GM21447 (cell line): ENCODE data around the gene MAPK11.

ENCODE experiments used
- ATAC-seq: cut with Tn5 transposase; IDR thresholded peaks from one replicate; pipeline ENCODE4 v1.9.1; 2021; ENCODE audit not compliant: unreplicated experiment

MAPK11 gene

GRCh38 chr22:50226063-50226874 lies 43.9 kb downstream of the MAPK11 start:
- no peak for ATAC-seq

GRCh38 chr22:50225200-50225969 lies 44.8 kb downstream of the MAPK11 start:
- no peak for ATAC-seq

GRCh38 chr22:50224071-50224470 lies 46.1 kb downstream of the MAPK11 start:
- ATAC-seq, result no peak

GRCh38 chr22:50222508-50222907 lies 47.7 kb downstream of the MAPK11 start:
- no peak for ATAC-seq

DNA sequence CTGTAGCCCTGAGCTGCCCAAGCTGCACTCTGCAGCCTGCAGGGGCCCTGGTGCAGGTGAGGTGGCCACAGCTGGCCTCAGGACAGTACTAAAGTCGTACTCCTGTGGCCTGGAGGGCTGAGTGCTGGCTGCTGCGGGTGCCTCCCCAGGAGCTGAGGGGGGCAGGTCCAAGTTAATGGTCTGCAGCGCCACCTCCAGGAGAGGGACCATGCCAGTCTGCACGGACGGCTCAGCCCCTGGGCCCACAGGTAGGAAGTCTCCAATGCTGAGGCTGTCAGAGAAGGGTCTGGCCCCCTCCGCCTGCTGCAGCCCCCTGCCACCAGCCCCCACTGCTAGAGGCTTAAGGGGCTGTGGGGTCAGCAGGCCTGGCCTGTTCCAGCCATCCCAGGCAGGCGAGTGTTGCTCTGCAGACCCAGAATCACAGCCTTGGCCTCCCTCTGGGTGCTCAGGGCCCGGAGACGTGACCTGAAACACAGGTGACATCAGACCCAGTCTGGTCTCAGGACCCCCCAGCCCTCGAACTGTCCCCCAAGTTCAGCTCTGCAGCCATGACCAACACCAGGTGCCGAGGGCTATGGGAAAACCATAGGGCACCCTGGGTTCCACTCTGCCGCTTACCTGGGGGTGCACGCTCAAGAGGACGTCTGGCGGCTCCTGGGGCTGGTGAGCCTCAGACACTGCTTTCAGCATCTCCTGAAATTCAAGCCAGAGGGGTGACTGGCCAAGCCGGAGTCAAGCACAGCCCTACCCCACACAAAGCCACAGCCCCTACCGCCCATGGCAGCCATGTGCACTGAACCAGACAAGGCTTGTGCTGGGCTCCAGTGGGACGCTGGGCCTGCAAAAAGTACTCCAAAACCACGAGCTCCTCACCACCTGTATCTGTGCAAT lies 48.5 kb downstream of the MAPK11 start:
- ATAC-seq, result no peak

DNA sequence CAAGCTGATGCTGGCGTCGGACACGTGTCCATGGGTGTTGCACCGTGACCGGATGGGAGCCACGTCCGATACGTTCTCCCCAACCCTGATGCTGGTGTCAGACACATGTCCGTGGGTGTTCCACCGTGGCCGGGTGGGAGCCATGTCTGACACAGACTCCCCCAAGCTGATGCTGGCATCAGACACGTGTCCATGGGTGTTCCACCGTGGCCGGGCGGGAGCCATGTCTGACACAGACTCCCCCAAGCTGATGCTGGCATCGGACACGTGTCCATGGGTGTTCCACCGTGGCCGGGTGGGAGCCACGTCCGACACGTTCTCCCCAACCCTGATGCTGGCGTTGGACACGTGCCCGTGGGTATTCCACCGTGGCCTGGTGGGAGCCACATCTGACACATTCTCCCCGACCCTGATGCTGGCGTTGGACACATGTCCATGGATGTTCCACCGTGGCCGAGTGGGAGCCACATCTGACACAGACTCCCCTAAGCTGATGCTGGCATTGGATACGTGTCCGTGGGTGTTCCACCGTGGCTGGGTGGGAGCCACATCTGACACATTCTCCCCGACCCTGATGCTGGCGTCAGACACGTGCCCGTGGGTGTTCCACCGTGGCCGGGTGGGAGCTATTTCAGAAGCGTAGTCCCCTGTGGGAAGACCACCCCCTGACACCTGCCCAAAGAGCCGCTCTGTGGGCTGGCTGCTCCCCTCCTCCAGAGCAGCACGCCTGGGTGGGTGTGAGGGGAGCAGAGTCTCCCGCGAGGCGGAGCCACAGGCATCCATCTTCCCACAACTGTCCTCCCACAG lies 49.4 kb downstream of the MAPK11 start:
- no peak for ATAC-seq

DNA sequence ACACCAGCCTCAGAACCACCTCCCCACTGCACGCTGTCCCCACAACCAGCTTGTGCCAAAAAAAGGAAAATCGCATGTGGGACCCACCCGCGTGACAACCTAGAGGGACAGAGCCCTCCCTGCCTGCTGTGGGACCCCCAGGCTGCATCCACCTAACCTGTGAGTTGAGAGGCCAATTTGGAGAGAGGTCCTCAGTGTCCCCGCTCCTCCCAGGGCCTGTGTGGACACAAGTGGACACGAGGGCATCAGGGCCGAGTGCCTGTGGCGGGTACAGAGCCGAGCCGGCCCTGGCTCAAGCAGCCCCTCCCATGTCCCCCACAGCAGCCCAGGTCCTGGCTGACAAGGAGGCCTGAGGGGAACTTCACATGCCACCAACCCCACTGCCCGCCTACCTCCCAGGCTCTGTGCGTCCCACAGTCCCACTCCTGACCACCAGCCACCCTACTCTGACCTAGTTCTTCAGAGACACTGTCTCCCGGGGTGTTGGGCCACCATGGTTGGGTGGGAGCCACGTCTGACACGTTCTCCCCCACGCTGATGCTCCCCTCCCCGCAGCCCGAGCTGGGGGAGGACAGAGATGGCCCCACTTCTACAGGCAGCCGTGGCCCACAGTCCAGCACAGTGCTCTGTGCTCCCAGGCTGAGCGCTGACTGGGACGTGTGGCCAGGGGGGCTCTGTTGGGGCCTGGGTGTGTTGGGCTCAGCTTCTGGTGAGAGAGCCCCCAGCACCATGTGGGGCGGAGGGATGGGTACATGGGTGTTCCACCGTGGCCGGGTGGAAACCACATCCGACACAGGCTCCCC lies 50.2 kb downstream of the MAPK11 start:
- no peak for ATAC-seq

- no peak for ATAC-seq
Measured at GRCh38 chr22:50218996-50219727, 51.0 kb downstream of the MAPK11 start.

DNA sequence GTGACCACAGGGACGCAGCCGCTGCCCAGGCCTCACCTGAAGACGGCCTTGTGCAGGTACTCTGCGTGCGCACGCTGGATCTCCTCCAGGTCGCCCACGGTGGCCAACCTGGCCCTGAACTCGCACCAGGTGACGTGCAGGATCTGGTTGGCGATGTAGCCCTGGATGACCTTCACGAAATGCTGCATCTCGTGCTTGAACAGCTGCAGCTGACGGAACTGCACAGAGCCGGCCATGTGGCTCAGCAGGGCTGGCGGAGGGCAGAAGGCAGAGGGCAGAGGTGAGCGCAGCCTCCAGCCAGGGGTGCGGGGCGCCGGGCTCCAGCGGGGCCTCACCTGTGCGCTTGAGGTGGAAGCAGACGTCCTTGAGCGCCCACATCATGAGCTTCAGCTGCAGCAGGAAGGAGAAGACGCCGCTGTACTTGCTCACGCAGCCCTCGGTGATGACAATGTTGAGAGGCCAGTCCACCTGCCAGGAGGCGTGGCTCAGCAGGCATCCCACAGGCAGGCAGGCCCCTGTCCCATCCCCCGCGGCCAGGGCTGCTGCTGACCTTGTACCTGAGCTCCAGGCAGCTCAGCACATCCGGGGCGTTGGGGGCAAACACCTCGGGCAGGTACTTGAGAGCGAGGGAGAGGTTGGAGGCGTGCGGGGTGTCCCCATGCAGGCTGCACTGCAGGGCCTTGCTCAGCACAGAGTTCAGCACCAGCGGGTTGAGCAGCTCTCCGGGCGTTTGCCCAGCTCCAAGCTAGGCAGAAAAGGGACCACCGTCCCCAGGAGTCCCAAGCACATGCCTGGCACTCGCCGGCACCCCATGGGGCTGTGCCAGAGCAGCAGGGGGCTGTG lies 51.8 kb downstream of the MAPK11 start:
- ATAC-seq, result no peak

- no peak for ATAC-seq
Measured at GRCh38 chr22:50217543-50218152, 52.5 kb downstream of the MAPK11 start.

- no peak for ATAC-seq
Measured at GRCh38 chr22:50216684-50217520, 53.3 kb downstream of the MAPK11 start.

GRCh38 chr22:50216055-50216683 lies 54.0 kb downstream of the MAPK11 start:
- ATAC-seq, result no peak

DNA sequence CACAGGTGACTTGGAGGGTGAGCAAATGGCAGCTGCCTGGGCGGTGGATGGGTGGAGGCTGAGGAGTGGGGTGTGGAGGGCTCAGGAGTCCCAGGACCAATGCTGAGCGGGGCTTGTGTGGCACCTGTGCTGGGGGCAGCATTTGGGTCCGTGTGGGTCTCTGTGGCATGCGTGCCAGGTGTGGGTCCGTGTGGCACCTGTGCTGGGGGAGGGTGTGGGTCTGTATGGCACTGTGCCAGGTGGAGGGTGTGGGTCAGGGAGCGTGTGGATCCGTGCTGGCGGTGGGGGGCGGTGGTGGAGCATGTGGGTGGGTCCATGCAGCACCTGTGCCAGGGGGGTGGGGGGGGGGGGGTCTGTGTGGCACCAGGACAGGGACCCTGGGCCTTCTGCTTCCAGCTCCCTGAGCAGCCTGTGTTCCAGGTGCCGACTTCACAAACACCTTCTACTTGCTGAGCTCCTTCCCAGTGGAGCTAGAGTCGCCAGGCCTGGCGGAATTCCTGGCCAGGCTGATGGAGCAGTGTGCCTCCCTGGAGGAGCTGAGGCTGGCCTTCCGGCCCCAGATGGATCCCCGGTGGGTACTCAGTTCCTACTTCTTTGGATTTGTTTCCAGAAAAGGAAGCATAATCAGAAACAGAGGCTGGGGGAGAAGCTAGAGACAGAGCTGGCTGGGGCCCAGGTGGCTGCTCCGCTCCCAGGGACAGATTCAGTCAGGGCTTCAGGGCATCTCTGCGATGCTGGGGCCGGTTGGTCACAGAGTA lies 54.7 kb downstream of the MAPK11 start:
- ATAC-seq, result no peak
